ENCODE measurements around the gene RGS5.

DNA sequence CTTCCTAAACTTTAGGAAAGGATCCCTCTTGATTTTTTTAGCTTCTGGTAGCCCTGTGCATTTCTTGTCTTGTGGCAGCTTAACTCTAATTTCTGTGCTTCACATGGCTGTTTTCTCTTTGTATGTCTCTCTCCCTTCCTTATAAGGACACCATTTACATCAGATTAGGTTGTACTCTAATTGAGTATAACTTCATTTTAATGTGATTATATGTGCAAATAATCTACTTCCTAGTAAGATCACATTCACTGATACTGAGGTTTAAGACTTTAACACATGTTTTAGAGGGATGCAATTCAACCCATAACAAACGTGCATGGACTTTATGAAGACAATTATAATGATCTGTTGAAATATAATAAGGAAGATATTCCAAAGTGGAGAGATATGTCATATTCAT lies 86.8 kb downstream of the RGS5 start:
- TF ChIP-seq SUZ12 (IDR thresholded peaks at IDR 0.05; ENCODE audit: extremely low read depth, insufficient read depth, insufficient read length): no peak
- no peak for TF ChIP-seq YY1 (IDR thresholded peaks at IDR 0.05; ENCODE audit: insufficient read depth, insufficient read length)
- no peak for TF ChIP-seq ZNF274 (IDR thresholded peaks at IDR 0.05; ENCODE audit: low read depth, low read length)

All from NT2/D1 (cell line).